HG03442 (cell line): ENCODE measurements around the gene BRD3OS.
"Not testable (repeated sequence)": the region's sequence is repeated elsewhere in the genome, so short reads cannot be mapped to it uniquely, and the experiment has no call there.

Experiments used
- ATAC-seq: cut with Tn5 transposase; IDR thresholded peaks from one replicate; pipeline ENCODE4 v1.9.1; 2021; ENCODE audit warnings: mild to moderate bottlenecking, moderate library complexity; ENCODE audit not compliant: unreplicated experiment

The BRD3OS gene

DNA sequence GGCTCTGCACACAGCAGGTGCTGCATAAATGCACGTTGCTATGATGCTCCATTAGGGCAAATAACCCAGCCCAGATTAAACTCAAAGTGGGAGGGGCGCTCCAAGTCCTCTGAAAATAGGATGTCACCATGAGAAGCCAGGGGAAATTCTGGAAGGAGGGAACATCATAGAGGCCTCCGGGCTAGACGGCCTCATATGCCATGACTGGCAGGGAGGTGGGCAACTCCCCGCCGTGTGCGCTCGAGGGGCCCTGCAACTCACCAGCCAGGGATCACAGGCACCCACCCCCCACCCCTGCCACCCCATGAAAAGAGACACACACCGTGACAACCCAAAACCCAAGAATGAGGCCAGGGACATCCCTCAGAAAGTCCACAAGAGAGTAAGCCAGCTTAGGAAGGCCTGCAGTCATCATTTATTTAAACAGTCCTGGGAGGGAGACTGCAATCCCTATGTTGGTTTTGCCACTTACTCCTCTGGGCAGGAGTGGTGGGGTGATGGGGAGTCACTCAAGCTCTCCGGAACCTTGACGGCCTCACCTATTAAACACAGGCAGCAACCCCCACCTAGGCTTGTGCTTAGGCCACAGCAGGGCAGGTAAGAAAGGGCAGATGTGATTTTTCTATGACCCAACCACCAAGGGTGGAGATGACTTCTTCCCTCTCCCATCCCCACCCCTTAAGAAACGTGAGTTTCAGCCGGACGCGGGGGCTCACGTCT, 37.2 kb upstream of the BRD3OS start:
- no peak for ATAC-seq

DNA sequence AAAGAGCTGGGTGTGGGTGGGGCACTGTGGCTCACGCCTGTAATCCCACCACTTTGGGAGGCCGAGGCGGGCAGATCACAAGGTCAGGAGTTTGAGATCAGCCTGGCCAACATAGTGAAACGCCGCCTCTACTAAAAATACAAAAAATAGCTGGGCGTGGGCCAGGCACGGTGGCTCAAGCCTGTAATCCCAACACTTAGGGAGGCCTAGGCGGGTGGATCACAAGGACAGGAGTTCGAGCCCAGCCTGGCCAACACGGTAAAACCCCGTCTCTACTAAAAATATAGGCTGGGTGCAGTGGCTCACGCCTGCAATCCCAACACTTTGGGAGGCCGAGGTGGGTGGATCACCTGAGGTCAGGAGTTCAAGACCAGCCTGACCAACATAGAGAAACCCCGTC, 36.5 kb upstream of the BRD3OS start:
- ATAC-seq = not testable (repeated sequence)

GRCh38 chr9:133989625-133990365, 35.5 kb upstream of the BRD3OS start:
- no peak for ATAC-seq

GRCh38 chr9:133990366-133991213, 34.7 kb upstream of the BRD3OS start:
- no peak for ATAC-seq

DNA sequence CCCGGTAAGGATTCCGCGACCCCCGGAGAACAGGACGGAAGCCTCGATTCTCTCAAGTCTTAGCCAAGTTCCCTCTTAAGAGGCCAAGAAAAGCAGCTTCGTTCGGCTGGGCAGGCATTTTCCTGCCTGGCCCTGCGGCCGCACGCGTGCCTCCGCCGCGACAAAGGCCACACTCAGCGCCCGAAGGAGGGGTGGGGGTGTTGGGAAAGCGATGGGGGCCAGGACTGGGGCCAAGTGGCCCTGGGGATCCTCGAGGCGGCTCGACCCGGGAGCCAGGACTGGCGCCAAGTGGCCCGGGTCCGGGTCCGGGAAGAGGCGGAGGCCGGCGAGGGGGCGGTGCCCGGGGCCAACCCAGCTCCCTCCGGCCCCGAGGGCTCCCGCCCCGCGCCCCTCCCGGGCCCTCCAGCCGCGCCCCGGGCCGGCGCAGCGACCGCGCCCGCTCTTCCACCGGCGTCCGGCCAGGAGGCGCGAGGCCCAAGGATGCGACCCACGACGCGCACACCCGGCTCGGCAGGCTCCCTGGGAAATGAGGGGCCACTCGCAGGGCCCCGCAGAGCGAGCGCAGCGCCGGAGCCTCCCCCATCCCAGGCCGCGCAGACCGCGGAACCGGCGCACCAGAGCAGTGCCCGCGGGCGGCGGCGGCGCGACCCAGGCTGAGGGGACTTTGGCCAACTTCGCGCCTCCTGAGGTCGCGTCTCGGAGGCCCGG, 33.9 kb upstream of the BRD3OS start:
- ATAC-seq = peak; percentile 7

DNA sequence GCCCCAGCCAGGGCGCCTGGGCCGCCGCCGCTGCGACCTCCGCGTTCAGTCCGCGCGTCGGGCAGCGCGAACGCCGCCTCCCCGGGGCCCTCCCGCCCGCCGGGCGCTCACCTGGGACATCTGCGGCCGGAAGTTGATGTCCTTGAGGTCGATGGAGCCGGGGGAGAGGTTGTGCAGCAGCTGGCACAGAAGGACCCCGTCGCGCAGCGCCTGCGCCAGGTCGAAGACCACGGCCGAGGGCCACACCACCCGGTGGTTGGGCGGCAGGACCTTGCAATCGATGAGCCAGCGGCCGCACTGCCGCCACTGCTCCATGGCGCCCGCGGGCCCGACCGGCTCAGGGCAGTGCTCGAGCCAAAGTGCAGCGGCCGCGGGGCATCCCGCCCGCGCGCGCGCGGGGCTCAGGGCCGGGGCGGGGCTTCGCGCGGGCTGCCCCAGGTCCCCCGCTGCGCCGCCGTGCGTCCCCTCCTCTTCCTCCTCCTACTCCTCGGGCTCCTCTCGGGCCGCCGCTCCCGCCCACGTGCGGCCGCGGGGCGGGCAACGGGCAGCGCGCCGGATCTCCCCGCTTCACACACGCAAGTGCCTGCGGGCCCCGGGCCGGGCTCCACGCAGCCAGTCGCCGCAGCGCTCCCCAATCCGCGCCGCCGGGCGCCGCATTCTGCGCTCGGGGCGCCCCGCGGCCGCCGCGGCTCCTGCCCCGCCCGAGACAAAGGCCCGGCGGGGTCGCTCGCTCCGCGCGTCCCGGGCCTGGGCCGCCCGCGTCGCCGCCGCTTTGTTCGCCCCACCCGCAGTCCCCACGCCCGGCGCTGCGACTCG, 33.1 kb upstream of the BRD3OS start, which contains the start of gene VAV2:
VAV2 (minus strand) TSS at position 361 of the 816 bp plus-strand sequence; CDS start at position 315, 46 bp downstream.
- ATAC-seq = peak; percentile 42

DNA sequence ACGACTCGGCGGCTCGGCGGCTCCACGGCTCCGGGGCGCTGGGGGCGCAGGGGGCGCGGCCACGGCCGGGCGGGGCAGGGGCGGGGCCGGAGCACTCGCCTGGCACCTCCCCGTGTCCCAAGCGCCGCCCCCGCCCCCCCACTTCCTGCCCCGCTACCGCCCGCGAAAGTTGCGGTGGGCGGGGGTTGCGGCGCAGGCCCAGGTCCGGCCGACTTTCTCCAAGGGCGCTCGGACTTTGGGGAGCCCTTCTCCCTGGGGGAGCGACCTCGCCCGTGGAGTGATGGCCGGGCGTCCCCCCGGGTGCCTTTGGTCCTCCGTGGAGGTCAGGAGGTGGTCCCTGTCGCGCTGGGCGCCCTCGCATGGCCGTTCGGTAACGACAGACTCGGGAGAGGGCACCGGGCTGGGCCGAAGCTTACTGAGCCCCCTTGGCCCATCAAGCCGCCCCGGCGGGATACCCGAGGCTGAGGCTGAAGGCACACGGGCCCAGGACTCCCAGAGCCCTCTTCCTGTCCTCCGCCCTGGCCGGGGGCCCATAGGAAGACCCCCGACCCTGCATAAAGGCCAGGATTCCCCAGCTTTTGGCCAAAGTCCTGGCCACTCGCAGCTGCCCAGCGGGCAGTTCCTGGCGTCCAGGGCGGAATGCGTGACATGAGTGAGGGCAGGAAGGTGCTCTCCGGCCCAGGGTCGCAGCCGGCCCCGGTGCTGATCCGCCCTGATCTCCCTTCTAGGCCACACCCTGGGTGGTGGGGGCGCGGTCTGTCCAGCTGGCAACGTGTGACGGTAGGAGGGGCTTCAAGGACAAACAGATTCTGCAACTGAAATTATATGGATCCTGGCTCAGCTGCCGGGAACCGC, 32.3 kb upstream of the BRD3OS start:
- peak; percentile 44 for ATAC-seq

DNA sequence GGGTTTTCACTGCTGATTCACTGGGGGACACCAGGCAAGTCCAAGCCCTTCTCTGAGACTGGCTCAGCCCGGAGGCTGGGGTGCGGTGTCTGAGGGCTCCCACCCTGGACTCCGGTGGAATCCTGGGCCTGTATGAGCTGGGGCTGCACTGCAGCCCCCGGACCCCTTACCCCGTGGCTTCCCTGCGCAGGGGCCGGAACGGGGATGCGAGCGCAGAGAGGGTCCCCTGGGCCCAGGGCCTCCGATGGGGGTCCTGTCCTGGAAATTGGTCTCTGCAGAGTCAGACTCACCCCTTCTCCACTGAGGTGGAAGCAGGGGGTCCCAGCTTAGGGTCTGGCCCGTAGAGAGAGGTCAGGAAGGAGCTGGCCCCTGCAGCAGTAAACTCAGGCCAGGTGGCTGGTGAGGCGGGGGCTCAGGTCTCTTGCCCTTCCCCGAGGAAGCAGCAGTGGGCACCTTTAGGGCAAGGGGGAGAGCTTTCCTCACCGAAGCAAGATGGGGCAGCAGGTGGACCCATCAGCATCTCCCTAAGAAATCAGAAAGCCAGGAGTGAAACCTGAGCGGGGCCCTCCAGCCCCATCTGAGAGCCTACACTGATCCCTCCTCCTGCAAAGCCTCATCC, 31.5 kb upstream of the BRD3OS start:
- ATAC-seq = no peak

- ATAC-seq = no peak
These were observed 30.8 kb upstream of the BRD3OS start for GRCh38 chr9:133994353-133995011.

- ATAC-seq = no peak
These were observed 30.0 kb upstream of the BRD3OS start for GRCh38 chr9:133995012-133995896.

GRCh38 chr9:133996531-133997520, 28.5 kb upstream of the BRD3OS start:
- no peak for ATAC-seq

DNA sequence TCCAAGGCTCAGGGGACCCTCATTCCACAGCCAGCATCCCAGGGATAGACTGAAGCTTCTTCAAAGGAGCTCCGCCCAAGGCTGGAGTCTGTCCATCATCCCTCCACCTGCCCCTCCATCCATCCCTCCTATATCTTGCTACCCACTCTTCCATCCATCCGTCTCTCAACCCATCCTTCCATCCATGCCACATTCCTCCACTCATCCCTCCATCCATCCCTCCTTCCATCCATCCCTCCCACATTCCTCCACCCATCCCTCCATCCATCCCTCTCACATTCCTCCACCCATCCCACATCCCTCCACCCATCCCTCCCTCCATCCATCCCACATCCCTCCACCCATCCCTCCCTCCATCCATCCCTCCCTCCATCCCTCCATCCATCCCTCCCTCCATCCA, 27.7 kb upstream of the BRD3OS start:
- ATAC-seq = no peak

- no peak for ATAC-seq
These were observed 26.2 kb upstream of the BRD3OS start for GRCh38 chr9:133998915-133999595.

- no peak for ATAC-seq
These were observed 25.4 kb upstream of the BRD3OS start for GRCh38 chr9:133999851-134000265.

DNA sequence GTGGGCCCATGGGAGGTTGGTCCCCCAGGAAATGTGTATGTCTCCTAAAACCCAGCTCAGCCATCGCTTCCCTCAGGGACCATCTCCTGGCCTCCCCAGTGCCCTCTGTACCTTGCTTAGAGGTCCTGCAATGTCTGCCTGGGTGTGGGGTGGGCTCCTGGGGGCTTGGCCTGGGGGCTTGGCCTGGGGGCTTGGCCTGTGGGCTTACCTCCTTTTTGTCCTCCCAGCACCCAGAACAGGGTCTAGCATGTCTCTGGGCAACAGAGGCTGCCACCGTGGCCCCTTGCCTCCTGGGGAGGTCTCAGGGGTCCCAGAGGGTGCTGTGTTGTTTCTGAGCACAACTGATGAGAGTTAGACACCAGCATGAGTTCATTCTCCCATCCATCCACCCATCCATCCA, 22.5 kb upstream of the BRD3OS start:
- ATAC-seq = no peak
